Breast epithelium (tissue), 3 donors: ENCODE data around the gene C6orf89.

Experiments used
- CTCF ChIP-seq, 3 donors: fragments of 450-650 bp; IDR thresholded peaks; one replicate each; pipeline ENCODE4 v1.5.1; 2016 to 2017; ENCODE audit warnings: antibody characterized with exemption in 3 of 3, mild to moderate bottlenecking in 3 of 3, moderate library complexity in 3 of 3
- POLR2A ChIP-seq: fragments of 450-650 bp; IDR thresholded peaks from one replicate; pipeline ENCODE4 v1.6.1; 2016; ENCODE audit warnings: antibody characterized with exemption, mild to moderate bottlenecking, moderate library complexity

DNA sequence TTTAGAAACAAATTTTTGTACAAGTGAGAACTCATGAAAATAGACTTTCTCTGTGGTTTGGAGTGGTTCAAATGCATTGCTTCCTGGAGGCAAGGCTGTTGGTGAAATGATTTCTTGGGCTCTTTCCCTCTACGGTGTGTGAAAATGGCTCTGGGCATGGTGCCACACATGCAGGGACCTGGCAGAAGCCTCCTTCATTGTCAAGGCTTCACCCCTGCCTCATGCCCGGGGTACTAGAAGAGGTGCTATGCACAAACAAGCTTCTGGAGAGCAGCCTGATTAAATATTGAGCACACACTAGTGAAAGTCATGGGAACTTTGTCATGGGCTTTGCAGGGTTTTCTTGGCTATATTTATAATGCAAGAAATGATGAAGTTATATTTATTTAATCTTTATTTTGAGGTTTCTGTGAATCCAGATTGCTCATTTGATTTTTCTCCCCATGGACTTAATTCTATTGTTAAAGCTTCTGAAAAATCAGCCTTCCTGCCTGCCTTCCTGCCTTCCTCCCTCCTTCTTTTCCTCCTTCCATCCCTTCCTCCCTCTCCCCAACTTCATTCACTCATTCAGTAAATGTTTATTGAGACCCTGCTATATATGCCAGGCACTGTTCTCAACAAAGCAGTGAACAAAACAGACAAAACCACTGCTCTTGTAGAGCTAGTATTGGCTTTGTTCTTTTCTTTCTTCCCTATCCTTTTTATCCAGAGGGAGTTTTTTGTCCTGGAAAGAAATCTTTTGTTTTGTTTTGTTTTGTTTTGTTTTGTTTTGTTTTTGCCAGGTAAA, 21.0 kb downstream of the C6orf89 start:
- no peak for TF ChIP-seq CTCF (IDR thresholded peaks at IDR 0.05)
- TF ChIP-seq POLR2A: no peak
